Fibroblast of skin of back (primary cell): ENCODE measurements around the gene ZBTB14.
A peak's percentile ranks its signal among the peaks of the same experiment; 100 is the strongest.

Experiments
- DNase-seq: peaks from one replicate; pipeline ENCODE4 v3.0.0-alpha.2; 2013

ZBTB14 gene

DNA sequence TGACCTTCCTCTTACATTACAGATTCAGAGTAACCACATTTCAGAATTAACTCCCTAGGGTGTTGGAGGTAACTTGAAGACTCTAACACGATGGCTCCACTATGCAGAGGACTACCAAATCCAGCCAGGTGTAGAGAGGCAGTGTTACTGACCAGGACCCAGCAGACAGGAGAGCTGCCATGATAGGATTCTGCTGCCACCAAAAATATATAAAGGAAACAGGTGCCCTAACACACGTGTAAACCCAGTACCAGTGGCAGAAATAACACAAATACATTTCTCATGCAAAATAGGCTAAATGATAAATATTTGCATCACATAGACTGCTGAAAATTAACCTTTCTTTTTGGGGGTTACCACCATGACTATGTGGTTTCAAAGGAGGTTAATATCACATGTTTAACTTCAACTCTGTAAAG, 7.0 kb downstream of the ZBTB14 start:
- no peak for DNase-seq

DNA sequence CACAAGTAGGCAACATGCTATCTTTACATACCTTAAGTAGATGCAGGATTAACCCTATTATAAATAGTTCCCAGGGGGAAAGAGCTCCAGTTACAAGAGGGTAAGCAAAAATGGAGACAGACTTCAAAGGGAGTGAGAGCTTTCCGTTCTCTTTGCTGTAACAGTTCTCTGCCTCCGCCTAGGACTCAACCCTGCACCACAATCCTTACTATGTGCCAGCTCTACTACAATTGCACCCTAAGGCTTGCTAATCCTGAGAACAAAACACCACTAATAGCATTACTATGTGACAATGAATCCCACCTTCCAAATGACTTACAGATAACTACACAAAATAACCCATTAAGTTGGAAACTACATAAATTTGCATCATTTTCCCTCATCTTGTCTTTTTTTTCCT, 7.7 kb downstream of the ZBTB14 start:
- no peak for DNase-seq

DNA sequence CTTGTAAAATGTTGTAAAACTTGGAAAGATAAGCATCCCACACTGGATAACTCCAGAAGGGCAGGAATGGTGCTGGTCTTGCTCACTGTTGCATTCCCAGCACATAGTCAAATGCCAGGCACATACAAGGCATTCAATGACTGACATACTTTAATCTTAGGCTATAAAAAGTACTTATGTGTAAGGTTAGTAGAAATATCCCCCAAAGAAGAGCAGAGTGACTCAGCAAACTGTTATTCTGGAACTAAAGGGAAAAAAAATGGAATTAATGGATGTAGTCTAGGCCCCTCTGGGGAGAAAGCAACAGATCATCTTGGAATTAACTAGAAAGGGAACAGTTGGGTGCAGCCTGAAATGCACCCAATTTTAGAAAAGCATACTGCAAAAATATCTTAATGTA, 9.0 kb downstream of the ZBTB14 start:
- DNase-seq: peak; percentile 21

DNA sequence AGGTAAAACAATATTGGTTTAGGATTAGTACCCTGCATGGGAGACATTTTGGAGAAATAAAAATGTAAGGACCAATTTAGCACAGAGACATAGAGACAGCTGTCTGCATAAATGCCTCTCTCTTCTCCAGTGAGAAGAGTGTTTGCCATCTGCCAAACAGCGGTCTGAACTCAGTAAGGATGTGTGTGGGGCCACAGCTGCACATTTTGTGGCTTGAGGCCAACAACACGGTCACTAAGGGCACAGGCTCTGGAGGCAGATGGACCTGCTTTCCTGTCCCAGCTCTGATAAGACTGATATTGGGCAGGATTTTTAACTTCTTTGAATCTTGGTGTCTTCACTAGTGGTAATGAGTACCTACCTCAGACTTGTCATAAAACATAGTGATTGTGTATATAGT, 10.2 kb downstream of the ZBTB14 start:
- no peak for DNase-seq

DNA sequence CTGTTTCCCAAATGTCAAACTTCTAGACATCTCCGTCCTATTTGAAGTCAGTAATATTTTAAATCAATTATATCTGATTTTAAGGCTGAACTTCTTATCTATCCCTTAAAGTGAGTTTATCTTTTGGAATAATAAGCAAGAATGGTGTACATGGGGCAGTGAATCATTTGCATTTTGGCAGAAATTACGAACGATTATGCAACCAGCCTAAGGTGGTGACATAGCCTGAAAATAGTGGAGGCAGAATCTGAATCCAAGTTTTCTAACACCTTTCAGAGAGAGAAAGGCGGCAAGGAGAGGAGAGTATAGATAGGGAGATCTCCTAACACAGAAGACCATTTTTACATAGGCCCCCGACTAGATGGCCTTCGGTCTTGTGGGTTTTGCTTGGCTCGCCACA, 10.7 kb downstream of the ZBTB14 start:
- no peak for DNase-seq

DNA sequence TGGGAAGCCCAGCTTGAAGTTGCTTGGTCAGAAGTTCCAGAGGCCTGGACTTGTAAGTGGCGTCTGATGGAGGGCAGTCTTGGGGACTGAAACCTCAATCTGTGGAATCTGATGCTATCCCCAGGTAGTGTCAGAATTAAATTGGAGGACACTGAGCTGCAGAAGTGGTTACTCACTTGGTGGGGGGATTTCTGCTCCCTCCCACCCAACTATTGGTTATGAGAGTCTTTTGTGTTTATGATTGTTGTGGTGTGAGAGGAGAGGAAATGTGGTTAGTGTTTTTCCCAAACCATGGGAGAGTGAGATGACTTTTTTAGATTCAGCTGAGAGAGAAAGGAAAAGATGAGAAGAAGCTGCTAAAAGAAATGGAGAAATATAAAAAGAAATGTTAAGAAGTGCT, 12.8 kb downstream of the ZBTB14 start:
- no peak for DNase-seq

DNA sequence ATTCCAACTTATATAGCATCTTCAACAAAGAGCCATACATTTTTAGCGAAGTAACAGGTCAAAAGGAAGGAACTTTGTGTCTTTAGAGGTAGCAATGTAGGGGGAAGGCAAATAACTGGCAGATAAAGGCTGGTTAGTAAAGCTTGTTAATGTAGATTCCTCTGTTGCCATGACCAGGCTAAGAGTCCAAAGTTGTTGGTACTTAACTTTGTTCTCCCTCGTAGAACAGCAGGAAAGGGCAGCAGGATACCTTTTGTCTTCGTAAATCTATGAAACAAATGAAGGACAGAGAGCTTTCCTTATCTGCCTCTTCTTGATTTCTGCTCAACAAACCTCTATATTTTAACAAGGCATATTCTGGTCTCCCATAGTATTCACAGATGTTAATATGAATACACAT, 18.6 kb downstream of the ZBTB14 start:
- DNase-seq: no peak

DNA sequence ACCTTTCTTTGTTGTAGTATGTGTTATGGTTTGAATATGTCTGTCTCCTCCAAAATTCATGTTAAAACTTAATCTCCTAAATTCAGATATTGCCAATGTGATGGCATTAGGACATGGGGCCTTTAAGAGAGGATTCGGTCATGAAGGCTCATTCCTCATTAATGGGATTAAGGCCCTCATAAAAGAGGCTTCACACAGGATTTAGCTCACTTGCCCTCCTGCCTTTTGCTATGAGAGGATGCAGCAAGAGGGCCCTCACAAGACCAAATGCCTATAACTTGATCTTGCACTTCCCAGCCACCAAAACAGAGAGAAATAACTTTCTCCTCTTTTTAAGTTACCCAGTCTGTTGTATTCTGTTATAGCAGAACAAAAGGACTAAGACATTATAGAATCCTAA, 19.7 kb downstream of the ZBTB14 start:
- no peak for DNase-seq

DNA sequence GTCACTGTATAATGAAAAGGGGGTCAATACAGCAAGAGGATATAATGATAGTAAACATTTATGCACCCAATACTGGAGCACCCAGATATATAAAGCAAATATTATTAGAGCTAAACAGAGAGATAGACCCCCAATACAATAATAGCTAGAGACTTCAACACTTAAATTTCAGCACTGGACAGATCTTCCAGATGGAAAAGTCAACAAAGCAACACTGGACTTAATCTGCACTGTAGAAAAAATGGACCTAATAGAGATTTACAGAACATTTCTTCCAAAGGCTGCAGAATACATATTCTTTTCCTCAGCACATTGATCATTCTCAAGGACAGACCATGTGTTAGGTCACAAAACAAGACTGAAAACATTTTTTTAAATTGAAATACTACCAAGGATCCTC, 26.7 kb downstream of the ZBTB14 start:
- DNase-seq: no peak

DNA sequence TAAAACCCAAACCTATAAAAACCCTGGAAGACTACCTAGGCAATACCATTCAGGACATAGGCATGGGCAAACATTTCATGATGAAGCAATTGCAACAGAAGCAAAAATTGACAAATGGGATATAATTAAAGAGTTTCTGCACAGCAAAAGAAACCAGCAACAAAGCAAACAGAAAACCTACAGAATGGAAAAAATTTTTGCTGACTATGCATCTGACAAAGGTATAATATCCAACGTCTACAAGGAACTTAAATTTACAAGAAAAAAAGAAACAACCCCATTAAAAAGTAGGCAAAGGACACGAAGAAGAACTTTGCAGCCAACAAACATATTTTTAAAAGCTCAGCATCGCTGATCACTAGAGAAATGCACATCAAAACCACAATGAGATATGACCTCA, 28.8 kb downstream of the ZBTB14 start:
- DNase-seq: no peak

DNA sequence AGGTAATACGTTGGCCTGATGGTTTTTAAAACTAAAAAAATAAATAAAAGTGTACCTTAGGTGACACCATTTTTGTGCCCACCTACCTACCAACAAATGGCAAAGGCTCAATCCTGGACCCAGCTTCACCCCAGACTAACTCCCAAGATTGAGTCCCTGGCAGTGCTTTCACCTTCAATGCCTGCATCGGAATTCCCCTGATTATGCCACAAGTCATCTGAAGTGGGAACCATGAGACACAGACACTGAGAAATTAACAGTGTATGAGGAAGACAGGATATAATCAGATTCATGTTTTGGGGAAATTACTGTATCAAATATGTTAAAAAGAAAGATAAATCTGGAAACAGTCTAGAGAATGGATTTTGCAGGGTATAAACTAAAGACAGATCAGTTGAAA, 41.6 kb downstream of the ZBTB14 start:
- no peak for DNase-seq

DNA sequence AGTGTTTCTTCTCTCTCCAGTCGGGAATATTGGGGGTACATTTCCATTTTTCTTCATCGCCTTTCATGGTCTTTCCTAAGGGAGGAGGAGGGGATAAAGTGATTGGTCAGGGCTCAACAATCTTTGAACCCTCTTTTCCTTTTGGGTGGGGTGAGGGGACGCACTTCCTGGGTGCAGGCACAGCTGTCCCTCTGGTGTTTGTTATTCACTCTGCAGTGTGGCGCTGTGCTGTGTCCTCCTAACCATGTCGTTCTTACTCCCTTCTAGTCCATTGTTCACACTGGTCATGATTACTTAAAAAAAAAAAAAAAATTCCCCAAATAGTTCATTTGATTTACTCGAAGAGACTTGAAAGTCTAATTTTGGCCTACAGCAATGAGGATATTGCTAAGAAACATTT, 44.4 kb downstream of the ZBTB14 start:
- DNase-seq: no peak

DNA sequence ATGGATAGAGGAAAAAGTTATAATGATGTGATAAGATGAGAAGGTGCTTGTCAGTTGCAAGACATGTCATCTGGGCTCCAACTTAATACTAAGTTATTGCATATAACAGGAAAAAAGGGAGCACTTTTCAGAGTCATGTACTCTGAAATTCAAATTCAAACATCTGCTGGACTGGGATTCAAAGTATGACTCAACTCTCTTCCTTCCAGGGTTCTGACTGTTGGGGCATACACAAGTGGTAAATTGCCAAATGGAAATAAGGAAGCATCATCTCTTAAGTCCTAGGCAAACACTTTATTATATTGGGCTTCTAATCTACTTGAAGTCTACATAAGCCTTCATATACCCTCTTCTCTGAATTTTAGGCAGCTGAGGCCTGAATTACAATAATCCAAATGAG, 44.9 kb downstream of the ZBTB14 start:
- DNase-seq: no peak

DNA sequence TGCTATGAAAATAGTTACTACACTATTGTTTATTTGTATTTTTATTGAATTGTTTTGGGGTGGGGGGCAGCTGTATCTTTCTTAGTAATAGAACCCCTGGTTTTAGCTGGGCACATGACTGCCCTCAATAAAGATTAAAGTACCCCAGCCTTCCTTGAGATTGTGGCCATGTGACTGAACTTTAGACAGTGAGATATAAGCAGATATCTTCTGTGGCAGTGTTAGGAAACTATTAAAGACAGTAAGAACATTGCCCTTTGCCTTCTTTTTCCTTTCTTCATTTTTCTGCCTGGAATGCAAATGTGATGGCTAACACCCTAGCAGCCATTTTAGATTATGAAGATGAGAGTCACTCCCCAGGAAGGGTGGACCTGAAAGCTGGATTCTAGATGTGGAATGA, 50.6 kb downstream of the ZBTB14 start:
- no peak for DNase-seq

DNA sequence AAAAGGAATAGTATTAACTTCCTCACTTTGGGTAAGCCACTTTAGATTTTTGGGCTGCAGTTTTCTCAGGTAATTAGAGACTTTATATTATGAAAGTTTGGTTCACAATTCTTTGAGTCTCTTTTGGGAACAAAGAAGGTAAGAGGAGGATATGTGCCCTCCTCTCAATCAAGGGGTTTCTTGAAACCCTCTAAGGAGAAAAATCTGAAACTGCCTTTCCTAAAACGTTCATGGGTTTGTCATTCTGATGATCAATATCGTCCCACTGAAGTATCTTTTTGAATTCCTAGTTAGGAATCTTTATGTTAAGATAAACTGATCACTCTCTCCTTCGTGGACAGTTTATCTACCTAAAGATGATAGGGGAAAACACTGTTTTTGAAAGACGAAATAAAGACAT, 56.1 kb downstream of the ZBTB14 start:
- DNase-seq: no peak
